ENCODE measurements around the gene SEMA3C.

Gene SEMA3C

DNA sequence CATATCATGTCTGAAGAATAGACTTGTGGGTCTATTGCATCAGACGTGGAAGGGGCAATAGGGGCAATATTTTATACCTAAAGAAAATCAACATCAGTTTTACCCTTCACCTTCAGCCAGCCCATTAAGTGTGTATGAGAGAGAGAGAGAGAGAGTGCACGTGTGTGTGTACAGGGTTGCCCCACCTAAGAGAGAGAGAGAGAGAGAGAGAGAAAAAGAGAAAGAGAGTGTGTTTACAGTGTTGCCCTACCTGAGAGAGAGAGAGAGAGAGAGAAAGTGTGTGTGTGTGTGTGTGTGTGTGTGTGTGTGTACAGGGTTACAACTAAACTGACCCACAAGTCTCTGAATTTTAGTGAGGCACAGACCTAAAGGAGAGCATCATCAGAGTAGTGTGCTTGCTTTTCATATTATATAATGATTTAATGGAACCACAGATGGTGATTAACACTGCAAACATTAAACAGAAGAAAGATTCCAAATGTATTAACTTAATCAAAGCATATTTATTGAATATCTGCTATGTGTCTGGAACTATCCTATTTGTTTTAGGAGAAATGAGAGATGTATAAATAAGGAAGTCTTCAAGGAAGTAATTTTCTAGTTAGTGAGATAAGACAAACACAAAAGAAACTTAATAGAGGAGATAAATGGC lies 213.6 kb downstream of the SEMA3C start:
- peak; percentile 61 for ATAC-seq
- TF ChIP-seq ISL1 (CRISPR knock-in tag; IDR thresholded peaks at IDR 0.05), result peak; percentile 74
- TF ChIP-seq, protein P1, sequence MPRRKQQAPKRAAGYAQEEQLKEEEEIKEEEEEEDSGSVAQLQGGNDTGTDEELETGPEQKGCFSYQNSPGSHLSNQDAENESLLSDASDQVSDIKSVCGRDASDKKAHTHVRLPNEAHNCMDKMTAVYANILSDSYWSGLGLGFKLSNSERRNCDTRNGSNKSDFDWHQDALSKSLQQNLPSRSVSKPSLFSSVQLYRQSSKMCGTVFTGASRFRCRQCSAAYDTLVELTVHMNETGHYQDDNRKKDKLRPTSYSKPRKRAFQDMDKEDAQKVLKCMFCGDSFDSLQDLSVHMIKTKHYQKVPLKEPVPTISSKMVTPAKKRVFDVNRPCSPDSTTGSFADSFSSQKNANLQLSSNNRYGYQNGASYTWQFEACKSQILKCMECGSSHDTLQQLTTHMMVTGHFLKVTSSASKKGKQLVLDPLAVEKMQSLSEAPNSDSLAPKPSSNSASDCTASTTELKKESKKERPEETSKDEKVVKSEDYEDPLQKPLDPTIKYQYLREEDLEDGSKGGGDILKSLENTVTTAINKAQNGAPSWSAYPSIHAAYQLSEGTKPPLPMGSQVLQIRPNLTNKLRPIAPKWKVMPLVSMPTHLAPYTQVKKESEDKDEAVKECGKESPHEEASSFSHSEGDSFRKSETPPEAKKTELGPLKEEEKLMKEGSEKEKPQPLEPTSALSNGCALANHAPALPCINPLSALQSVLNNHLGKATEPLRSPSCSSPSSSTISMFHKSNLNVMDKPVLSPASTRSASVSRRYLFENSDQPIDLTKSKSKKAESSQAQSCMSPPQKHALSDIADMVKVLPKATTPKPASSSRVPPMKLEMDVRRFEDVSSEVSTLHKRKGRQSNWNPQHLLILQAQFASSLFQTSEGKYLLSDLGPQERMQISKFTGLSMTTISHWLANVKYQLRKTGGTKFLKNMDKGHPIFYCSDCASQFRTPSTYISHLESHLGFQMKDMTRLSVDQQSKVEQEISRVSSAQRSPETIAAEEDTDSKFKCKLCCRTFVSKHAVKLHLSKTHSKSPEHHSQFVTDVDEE (CRISPR knock-in tag; IDR thresholded peaks at IDR 0.05), result no peak
- TF ChIP-seq TCF4 (CRISPR knock-in tag; IDR thresholded peaks at IDR 0.05; ENCODE audit: borderline replicate concordance), result peak; percentile 83
- TF ChIP-seq, protein P2, sequence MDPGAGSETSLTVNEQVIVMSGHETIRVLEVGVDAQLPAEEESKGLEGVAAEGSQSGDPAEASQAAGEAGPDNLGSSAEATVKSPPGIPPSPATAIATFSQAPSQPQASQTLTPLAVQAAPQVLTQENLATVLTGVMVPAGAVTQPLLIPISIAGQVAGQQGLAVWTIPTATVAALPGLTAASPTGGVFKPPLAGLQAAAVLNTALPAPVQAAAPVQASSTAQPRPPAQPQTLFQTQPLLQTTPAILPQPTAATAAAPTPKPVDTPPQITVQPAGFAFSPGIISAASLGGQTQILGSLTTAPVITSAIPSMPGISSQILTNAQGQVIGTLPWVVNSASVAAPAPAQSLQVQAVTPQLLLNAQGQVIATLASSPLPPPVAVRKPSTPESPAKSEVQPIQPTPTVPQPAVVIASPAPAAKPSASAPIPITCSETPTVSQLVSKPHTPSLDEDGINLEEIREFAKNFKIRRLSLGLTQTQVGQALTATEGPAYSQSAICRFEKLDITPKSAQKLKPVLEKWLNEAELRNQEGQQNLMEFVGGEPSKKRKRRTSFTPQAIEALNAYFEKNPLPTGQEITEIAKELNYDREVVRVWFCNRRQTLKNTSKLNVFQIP (CRISPR knock-in tag; IDR thresholded peaks at IDR 0.05; ENCODE audit: borderline replicate concordance, low read depth), result peak; percentile 50; the same call in 1 of the 2 replicates

DNA sequence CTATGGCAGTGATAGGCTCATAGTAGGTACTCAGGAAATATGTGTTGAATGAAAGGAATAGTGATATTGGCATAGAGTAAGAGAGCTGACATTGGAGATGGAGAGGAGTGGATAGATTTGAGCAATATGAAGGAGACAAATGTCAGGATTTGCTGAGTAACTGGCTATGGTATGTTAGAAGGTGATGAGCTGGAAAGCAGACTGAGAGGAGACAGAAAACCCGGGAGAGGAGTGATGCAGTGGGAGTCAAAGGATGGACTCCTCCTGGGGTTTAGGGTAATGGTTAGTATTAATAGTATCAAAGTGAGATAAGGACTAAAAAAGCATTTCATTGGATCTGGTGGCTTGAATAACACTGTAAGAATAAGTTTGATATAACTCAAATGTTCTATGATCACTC lies 215.6 kb downstream of the SEMA3C start:
- TF ChIP-seq, protein P1 (CRISPR knock-in tag; IDR thresholded peaks at IDR 0.05), result no peak
- TF ChIP-seq ARNTL (CRISPR knock-in tag; IDR thresholded peaks at IDR 0.05; ENCODE audit: borderline replicate concordance, low read depth) (no peak), CSRNP3 (CRISPR knock-in tag; IDR thresholded peaks at IDR 0.05) (no peak), ZNF8 (CRISPR knock-in tag; IDR thresholded peaks at IDR 0.05) (no peak)
- ATAC-seq, result no peak; the same call in 2 of the 3 replicates

GRCh38 chr7:80699721-80700256 lies 219.1 kb downstream of the SEMA3C start:
- peak; percentile 64 for ATAC-seq
- TF ChIP-seq GLIS3 (CRISPR knock-in tag; IDR thresholded peaks at IDR 0.05) (no peak), ZNF70 (CRISPR knock-in tag; IDR thresholded peaks at IDR 0.05) (no peak), ARNTL (CRISPR knock-in tag; IDR thresholded peaks at IDR 0.05; ENCODE audit: borderline replicate concordance, low read depth) (no peak), ZFP3 (CRISPR knock-in tag; IDR thresholded peaks at IDR 0.05) (no peak), ZNF565 (CRISPR knock-in tag; conservative IDR thresholded peaks at IDR 0.05; ENCODE audit: low read depth) (no peak), ISL1 (CRISPR knock-in tag; IDR thresholded peaks at IDR 0.05) (0 out of 2 replicates have a peak, but pooled peaks have one; percentile 11), PPARA (CRISPR knock-in tag; IDR thresholded peaks at IDR 0.05; ENCODE audit: borderline replicate concordance) (no peak), OSR1 (CRISPR knock-in tag; IDR thresholded peaks at IDR 0.05) (no peak)
- TF ChIP-seq, protein P3, sequence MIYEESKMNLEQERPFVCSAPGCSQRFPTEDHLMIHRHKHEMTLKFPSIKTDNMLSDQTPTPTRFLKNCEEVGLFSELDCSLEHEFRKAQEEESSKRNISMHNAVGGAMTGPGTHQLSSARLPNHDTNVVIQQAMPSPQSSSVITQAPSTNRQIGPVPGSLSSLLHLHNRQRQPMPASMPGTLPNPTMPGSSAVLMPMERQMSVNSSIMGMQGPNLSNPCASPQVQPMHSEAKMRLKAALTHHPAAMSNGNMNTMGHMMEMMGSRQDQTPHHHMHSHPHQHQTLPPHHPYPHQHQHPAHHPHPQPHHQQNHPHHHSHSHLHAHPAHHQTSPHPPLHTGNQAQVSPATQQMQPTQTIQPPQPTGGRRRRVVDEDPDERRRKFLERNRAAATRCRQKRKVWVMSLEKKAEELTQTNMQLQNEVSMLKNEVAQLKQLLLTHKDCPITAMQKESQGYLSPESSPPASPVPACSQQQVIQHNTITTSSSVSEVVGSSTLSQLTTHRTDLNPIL (CRISPR knock-in tag; IDR thresholded peaks at IDR 0.05; ENCODE audit: low read depth), result no peak

- no peak for TF ChIP-seq OSR1 (CRISPR knock-in tag; IDR thresholded peaks at IDR 0.05)
- no peak for TF ChIP-seq TCF4 (CRISPR knock-in tag; IDR thresholded peaks at IDR 0.05; ENCODE audit: borderline replicate concordance)
- no peak for TF ChIP-seq SNAI2 (CRISPR knock-in tag; IDR thresholded peaks at IDR 0.05)
- no peak for TF ChIP-seq RARB (CRISPR knock-in tag; IDR thresholded peaks at IDR 0.05)
- no peak for TF ChIP-seq TOX (CRISPR knock-in tag; IDR thresholded peaks at IDR 0.05; ENCODE audit: borderline replicate concordance)
- TF ChIP-seq, protein P1 (CRISPR knock-in tag; IDR thresholded peaks at IDR 0.05), result no peak
- ATAC-seq, result peak; percentile 88
Observed at GRCh38 chr7:80699045-80699638, 219.7 kb downstream of the SEMA3C start.

Data from SK-N-SH treated with all-trans-retinoic acid at 6 μM for 48 hours (cell line).